Colonic mucosa (tissue), 4 donors: Measurements from ENCODE around the gene WDR83. TPM values are rescaled to one million over a fixed set of nuclear protein-coding genes. Genes with fewer than 3 reads are reported as not detected.

Experiments
- DNase-seq: peaks from one replicate; pipeline ENCODE4 v3.0.0-alpha.2; 2020
- H3K27ac ChIP-seq: fragments of 200-600 bp; one replicate; pipeline ENCODE4 v1.8.0; 2021
- H3K27me3 ChIP-seq: fragments of 200-600 bp; one replicate; pipeline ENCODE4 v1.8.0; 2021
- H3K36me3 ChIP-seq: fragments of 200-600 bp; one replicate; pipeline ENCODE4 v1.8.0; 2021
- H3K4me1 ChIP-seq: fragments of 200-600 bp; one replicate; pipeline ENCODE4 v1.8.0; 2021; ENCODE audit warnings: mild to moderate bottlenecking
- H3K4me3 ChIP-seq: fragments of 200-600 bp; one replicate; pipeline ENCODE4 v1.8.0; 2021
- H3K9ac ChIP-seq, 2 donors: one replicate each; pipeline ENCODE4 v1.7.0; 2013; ENCODE audit warnings: control low read depth in 2 of 2, low read depth in 2 of 2, low read length in 2 of 2
- H3K9me3 ChIP-seq: fragments of 200-600 bp; one replicate; pipeline ENCODE4 v1.8.0; 2021
- CTCF ChIP-seq: fragments of 200-600 bp; IDR thresholded peaks from one replicate; pipeline ENCODE4 v1.8.0; 2022; ENCODE audit warnings: antibody characterized with exemption, mild to moderate bottlenecking
- intact Hi-C: fragments of 100-400 bp; cut with DNase I; formaldehyde crosslinking; loops from one replicate; pipeline ENCODE4 v1.14.1; 2022
- total RNA-seq, 2 donors: library from RNA; stranded (reverse); fragmentation: NEBNext Ultra II Directional in 1 of 2; extraction: Animal tissue kit (Norgen Biotek cat#: 25700) in 1 of 2; gene quantifications; one replicate each; pipeline ENCODE4 v1.2.1, GENCODE V29; 2021
- donor health status: healthy.
- donor health status: DM: no; HTN: no; CAD: no.
- donor health status: DM: no; HTN: no; CAD: no.

WDR83 gene
- total RNA-seq, 2 donors from 2014 or later = 7.3 to 17.9 TPM

- no peak overlapping the region for H3K4me3 ChIP-seq
- no peaks in the 10 kb centered on the region for H3K4me1 ChIP-seq
- H3K9ac ChIP-seq = no peak overlapping the region
- H3K27ac ChIP-seq = no peak overlapping the region
- no peaks in the 10 kb centered on the region for H3K9me3 ChIP-seq
- peaks cover 29% of the 10 kb centered on the region for H3K36me3 ChIP-seq
- TF ChIP-seq CTCF = no peak
- no peaks in the 10 kb centered on the region for H3K27me3 ChIP-seq
- intact Hi-C loops = no loop called here
- DNase-seq = no peak
These were observed 36.4 kb downstream of the WDR83 start for GRCh38 chr19:12703046-12703445.

DNA sequence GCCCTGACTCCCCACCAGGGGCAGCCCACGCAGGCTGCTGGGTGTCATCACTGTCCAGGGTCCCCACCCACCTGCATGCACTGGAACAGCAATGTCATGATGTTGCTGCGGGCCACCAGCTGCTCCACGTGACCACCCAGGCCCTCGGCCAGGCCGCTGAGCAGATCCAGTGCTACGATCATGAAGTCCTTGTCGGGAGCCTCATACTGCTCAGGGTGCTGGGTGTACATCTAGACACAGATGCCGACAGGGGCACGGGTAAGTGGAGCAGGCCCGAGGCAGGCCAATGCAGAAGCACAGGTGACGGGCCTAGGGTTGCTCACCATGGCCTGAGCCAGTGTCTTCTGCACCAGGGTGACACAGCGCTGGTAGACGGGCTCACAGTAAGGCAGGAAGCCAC lies 38.6 kb downstream of the WDR83 start:
- Histone ChIP-seq H3K36me3 (peaks cover 30% of the 10 kb centered on the region), H3K4me3 (no peak overlapping the region), H3K27me3 (no peaks in the 10 kb centered on the region), H3K9ac (no peak overlapping the region), H3K27ac (no peak overlapping the region), H3K9me3 (no peaks in the 10 kb centered on the region), H3K4me1 (no peaks in the 10 kb centered on the region)
- no peak for TF ChIP-seq CTCF
- intact Hi-C loops = no loop called here
- no peak for DNase-seq

- Histone ChIP-seq H3K36me3 (peaks cover 35% of the 10 kb centered on the region), H3K4me3 (no peak overlapping the region), H3K27ac (no peak overlapping the region), H3K27me3 (no peaks in the 10 kb centered on the region), H3K9ac (no peak overlapping the region), H3K4me1 (no peaks in the 10 kb centered on the region), H3K9me3 (no peaks in the 10 kb centered on the region)
- DNase-seq = no peak
- no peak for TF ChIP-seq CTCF
- intact Hi-C loops = no loop called here
These were observed 39.2 kb downstream of the WDR83 start for GRCh38 chr19:12705654-12706331.

DNA sequence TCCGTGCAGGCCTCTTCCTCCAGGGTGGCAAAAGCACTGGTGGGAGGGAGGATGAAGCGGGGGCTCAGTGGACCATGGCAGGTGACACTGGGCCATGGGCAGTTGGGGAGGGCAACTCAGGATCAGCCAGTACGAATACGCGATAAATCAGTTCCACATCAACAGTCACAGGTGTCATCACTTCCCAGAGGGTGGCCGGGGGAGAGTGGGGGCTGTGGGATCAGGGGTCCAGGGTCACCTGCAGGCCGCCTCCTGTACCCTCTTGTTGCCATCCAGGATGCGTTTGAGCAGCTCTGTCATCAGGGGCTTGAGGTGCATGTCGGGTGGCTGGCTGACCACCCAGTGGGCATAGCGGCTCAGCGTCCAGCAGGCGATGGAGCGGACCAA lies 39.7 kb downstream of the WDR83 start:
- no peaks in the 10 kb centered on the region for H3K9me3 ChIP-seq
- peaks cover 35% of the 10 kb centered on the region for H3K36me3 ChIP-seq
- no peak overlapping the region for H3K27ac ChIP-seq
- no peaks in the 10 kb centered on the region for H3K4me1 ChIP-seq
- intact Hi-C loops = no loop called here
- H3K4me3 ChIP-seq = no peak overlapping the region
- H3K9ac ChIP-seq = no peak overlapping the region
- H3K27me3 ChIP-seq = no peaks in the 10 kb centered on the region
- TF ChIP-seq CTCF = no peak
- DNase-seq = no peak

- DNase-seq = no peak
- no peak for TF ChIP-seq CTCF
- intact Hi-C loops = no loop called here
- H3K27ac ChIP-seq = no peak overlapping the region
- no peak overlapping the region for H3K9ac ChIP-seq
- peaks cover 35% of the 10 kb centered on the region for H3K36me3 ChIP-seq
- H3K9me3 ChIP-seq = no peaks in the 10 kb centered on the region
- no peaks in the 10 kb centered on the region for H3K27me3 ChIP-seq
- no peak overlapping the region for H3K4me3 ChIP-seq
- H3K4me1 ChIP-seq = no peaks in the 10 kb centered on the region
These were observed 42.0 kb downstream of the WDR83 start for GRCh38 chr19:12708641-12709040.
